22Rv1 (cell line): ENCODE measurements around the gene METAP1D.

Experiments used
- H3K27ac ChIP-seq: fragments of 450-650 bp; 2 replicates; pipeline ENCODE4 v1.5.1; 2017
- CTCF ChIP-seq: fragments of 450-650 bp; IDR thresholded peaks from 2 replicates; pipeline ENCODE4 v1.5.1; 2017; ENCODE audit warnings: mild to moderate bottlenecking
- ZFX ChIP-seq: fragments of 450-650 bp; IDR thresholded peaks from 2 replicates; pipeline ENCODE4 v1.6.1; 2017; ENCODE audit warnings: antibody characterized with exemption, borderline replicate concordance

Gene METAP1D

GRCh38 chr2:172073518-172073917 is 73.8 kb downstream of the METAP1D start:
- H3K27ac ChIP-seq, result no peak overlapping the region
- TF ChIP-seq CTCF, result no peak
- no peak for TF ChIP-seq ZFX

- H3K27ac ChIP-seq, result no peak overlapping the region
- TF ChIP-seq CTCF (no peak), ZFX (no peak)
Measured at GRCh38 chr2:172074254-172074653, 74.5 kb downstream of the METAP1D start.

- TF ChIP-seq CTCF, result no peak
- no peak for TF ChIP-seq ZFX
- H3K27ac ChIP-seq, result no peak overlapping the region
Measured at GRCh38 chr2:172079416-172079815, 79.7 kb downstream of the METAP1D start.

DNA sequence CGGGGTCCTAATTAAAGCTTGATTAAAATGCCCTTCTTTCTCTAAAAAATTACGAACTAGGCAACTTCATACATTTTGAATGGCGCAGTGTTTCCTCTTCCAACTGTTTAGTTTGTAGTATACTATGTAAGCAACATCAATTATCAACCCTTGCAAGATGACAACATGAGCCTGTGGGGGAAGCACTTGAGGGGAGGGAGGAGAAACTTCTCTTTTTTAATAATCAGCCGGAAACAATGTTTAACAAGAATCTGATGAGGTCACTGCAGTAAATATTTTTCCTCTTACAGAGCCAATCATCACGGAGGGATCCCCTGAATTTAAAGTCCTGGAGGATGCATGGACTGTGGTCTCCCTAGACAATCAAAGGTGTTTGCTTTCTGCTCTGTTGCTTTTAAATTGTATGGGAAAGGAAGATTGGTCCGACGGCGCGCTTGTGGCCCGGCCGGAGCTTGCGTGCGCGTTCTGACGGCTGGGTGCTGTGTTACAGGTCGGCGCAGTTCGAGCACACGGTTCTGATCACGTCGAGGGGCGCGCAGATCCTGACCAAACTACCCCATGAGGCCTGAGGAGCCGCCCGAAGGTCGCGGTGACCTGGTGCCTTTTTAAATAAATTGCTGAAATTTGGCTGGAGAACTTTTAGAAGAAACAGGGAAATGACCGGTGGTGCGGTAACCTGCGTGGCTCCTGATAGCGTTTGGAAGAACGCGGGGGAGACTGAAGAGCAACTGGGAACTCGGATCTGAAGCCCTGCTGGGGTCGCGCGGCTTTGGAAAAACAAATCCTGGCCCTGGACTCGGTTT is 80.3 kb downstream of the METAP1D start:
- TF ChIP-seq ZFX, result no peak
- no peak for TF ChIP-seq CTCF

GRCh38 chr2:172080641-172081220 is 81.0 kb downstream of the METAP1D start:
- no peak for TF ChIP-seq ZFX
- no peak overlapping the region for H3K27ac ChIP-seq

More for the DNA sequence above, 80.3 kb downstream of the METAP1D start:
- H3K27ac ChIP-seq, result no peak overlapping the region

DNA sequence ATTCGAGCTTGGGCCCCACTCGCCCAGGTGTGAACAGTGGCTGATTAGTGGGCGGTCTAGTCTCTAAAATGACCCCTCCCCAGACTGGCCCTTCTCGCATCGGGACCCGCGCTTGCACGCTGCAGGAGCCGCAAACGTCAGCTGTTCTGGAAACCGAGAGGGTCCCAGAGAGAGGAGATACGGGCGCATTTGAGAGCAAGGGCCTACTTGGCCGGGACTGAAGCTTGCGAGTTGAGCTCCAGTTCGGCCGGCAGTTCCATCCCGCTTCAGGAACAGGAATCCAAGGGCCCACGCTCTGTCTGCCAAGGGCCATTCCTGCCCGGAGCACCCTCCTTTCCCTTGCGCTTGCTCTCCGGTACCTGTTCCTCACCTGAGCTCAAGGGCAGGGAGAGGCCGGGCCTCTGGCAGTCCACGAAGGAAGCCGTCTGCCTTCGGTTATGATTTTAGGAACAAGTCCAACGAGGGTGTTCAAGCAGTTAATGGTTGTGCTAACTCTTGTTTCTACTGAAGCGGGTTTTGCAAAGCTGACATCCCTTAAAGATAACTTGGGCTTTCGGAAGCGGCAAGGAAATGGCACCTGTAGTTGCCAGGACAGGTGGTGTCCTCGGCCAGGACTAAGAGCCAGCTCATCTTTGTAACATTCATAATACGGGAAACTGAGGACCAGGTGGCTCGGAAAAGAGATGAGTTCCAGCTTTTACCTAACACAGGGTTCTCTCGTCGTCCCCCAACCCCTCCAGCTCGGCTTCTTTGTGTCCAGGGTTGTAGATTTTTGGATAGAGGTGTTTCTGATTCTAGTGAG is 81.7 kb downstream of the METAP1D start:
- TF ChIP-seq ZFX (no peak), CTCF (no peak)
- H3K27ac ChIP-seq, result no peak overlapping the region

DNA sequence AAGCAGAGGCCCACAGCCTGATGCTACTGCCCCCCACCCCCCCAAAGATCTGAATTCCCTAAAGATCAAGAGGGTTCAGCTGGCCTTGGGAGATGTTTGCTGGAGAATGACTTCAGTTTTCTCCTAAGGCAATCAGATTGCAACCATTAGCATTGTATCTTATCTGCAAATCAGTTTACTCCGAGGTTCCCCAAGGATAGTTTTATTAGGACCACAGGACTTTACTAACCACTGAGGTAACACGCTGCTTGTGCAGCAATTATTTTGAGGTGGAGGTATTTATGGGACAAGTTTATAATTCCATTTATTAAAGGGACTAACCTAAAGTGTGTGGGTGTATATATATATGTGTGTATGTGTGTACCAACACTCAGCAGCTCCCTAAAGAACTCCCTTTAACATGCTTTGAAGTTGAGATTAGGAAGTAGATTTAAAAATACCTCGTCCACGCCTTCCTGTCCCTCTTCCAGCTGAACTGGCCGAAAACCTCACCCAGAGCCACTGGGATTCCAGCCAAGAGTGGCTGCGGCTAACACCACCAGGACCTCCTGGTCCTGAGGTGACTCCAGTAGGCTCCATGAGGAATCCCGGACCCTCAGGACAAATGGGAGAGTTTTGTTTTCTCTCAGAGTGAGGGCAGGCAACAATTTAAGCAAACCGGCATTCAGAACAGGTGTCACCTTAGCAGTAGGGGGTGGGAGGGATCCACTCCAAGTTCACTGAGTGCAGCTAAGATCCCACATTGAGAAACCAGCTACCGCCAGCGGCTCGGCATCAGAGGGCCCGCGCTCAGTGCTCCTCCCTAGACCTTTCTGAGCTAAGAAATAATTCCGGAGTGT is 82.6 kb downstream of the METAP1D start:
- no peak overlapping the region for H3K27ac ChIP-seq
- TF ChIP-seq ZFX, result no peak
